PFSK-1 (cell line): Measurements from ENCODE around the gene POLR3H.

ENCODE experiments used
- FOXP2 ChIP-seq: optimal IDR thresholded peaks from 2 replicates; pipeline ENCODE3; 2011; ENCODE audit warnings: borderline replicate concordance, control low read depth, inconsistent platforms; ENCODE audit not compliant: insufficient read depth; ENCODE audit errors: extremely low read length, extremely low read depth
- POLR2AphosphoS5 ChIP-seq: IDR thresholded peaks from 2 replicates; pipeline ENCODE4 v1.6.1; 2012; ENCODE audit warnings: low read depth, mild to moderate bottlenecking, control low read depth, low read length, moderate library complexity
- SIN3A ChIP-seq: IDR thresholded peaks from 2 replicates; pipeline ENCODE4 v1.6.1; 2012; ENCODE audit warnings: mild to moderate bottlenecking, low read length, moderate library complexity, borderline replicate concordance; ENCODE audit not compliant: insufficient read depth
- TAF1 ChIP-seq: IDR thresholded peaks from 2 replicates; pipeline ENCODE4 v1.6.1; 2012; ENCODE audit warnings: low read length, control low read depth, borderline replicate concordance; ENCODE audit not compliant: insufficient read depth
- TF ChIP-seq, protein P1 (sequence below), 2 experiments: IDR thresholded peaks; 2 replicates each; pipeline versions ENCODE4 v1.6.1 to v1.8.0; 2011 to 2012; ENCODE audit warnings: low read depth in 2 of 2, low read length in 2 of 2, control low read depth in 1 of 2, inconsistent platforms in 1 of 2, mild to moderate bottlenecking in 1 of 2, moderate library complexity in 1 of 2; ENCODE audit not compliant: insufficient read depth in 1 of 2

The POLR3H gene

DNA sequence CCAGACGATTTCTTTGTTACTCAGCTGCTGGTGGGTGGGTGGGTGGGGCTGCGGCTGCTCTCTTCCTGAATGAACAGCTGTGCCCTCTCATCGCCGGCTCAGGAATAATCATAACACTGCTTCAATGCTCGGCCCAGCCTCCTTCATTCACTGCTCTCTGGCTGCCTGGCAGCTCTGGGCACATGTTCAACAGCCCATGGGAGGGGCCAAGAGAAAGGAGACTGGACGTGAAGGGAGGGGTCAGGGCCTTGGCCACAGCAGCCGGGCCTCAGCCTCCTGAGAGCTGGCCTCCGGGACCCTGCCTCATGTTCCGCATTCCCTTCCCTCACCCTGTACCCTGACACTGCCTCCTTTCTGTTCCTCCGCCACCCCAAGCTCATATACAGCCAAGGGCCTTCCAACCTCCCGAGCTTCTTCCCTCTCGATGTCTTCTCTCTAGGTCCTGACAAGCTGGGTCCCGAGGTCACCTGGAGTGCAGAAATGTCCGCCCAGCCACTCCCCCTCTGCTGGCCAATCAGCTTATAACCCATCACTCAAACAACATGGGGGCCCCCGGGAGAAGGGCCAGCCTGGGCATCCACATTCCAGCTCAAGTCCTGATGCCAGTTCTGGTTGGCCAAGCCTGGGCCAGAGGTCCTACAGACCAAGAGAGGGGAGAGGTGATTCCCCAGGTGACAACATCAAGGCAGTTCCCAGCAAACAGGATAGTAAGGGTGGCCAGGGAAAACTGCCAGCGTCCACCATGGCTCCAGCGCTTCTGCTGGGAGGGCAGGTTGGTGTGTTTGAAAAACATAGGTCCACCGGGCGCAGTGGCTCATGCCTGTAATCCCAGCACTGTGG lies 13.4 kb upstream of the POLR3H start:
- TF ChIP-seq SIN3A: no peak
- peak; percentile 19; the same call in 1 of the 2 replicates for TF ChIP-seq POLR2AphosphoS5
- TF ChIP-seq FOXP2: no peak
- no peak for TF ChIP-seq TAF1
- TF ChIP-seq, protein P1, sequence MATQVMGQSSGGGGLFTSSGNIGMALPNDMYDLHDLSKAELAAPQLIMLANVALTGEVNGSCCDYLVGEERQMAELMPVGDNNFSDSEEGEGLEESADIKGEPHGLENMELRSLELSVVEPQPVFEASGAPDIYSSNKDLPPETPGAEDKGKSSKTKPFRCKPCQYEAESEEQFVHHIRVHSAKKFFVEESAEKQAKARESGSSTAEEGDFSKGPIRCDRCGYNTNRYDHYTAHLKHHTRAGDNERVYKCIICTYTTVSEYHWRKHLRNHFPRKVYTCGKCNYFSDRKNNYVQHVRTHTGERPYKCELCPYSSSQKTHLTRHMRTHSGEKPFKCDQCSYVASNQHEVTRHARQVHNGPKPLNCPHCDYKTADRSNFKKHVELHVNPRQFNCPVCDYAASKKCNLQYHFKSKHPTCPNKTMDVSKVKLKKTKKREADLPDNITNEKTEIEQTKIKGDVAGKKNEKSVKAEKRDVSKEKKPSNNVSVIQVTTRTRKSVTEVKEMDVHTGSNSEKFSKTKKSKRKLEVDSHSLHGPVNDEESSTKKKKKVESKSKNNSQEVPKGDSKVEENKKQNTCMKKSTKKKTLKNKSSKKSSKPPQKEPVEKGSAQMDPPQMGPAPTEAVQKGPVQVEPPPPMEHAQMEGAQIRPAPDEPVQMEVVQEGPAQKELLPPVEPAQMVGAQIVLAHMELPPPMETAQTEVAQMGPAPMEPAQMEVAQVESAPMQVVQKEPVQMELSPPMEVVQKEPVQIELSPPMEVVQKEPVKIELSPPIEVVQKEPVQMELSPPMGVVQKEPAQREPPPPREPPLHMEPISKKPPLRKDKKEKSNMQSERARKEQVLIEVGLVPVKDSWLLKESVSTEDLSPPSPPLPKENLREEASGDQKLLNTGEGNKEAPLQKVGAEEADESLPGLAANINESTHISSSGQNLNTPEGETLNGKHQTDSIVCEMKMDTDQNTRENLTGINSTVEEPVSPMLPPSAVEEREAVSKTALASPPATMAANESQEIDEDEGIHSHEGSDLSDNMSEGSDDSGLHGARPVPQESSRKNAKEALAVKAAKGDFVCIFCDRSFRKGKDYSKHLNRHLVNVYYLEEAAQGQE (IDR thresholded peaks at IDR 0.05; ENCODE audit: insufficient read depth in 1 of 2, low read depth in 2 of 2, low read length in 2 of 2): no peak

DNA sequence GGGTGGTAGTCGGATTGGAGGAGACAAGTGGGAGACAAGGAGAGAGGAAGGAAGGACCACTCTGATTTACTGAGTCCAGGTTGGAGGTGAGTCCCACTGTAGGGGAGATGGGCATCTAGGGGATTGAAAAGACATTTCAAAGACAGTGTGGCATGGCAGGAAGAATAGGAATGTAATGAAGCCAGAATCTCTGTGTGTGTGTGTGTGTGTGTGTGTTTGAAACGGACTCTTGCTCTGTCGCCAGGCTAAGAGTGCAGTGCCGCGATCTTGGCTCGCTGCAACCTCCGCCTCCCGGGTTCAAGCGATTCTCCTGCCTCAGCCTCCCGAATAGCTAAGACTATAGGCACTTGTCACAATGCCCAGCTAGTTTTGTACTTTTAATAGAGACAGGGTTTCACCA lies 12.3 kb upstream of the POLR3H start:
- no peak for TF ChIP-seq TAF1
- no peak for TF ChIP-seq SIN3A
- TF ChIP-seq, protein P1 (IDR thresholded peaks at IDR 0.05; ENCODE audit: insufficient read depth in 1 of 2, low read depth in 2 of 2, low read length in 2 of 2): no peak
- no peak for TF ChIP-seq FOXP2
- TF ChIP-seq POLR2AphosphoS5: no peak

DNA sequence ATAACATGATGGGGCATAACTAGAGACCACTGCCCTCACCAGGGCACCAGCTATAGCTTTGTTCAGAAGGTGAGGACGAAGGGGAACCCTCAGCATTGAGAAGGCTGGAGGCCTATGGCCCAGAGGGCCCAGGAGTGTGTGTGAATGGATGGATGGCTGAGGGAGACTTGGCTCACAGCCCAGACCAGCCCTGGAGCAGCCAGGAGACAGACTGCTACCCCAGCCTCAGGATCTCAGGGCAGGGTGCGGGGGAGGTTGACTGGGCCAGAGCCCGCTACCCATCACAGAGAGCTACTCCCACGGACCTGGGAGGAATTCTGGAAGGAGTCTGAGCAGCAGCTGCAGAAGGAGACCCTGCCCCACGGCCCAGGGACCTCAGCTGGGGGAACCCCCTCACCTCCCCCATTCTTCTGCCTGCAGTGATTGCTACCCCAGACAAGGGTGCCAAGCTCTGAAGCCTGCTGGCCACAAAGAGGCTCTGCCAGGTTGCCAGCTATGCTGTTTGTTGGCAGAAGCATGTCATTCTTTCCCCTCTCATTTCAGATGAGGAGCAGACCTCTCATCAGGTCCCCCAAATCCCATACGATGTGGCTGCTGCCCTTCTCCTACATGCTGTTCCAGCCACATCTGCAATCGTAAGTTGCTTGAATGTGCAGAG lies 11.2 kb upstream of the POLR3H start:
- TF ChIP-seq SIN3A (no peak), TAF1 (no peak), POLR2AphosphoS5 (no peak), FOXP2 (no peak)
- TF ChIP-seq, protein P1 (IDR thresholded peaks at IDR 0.05; ENCODE audit: insufficient read depth in 1 of 2, low read depth in 2 of 2, low read length in 2 of 2): no peak

DNA sequence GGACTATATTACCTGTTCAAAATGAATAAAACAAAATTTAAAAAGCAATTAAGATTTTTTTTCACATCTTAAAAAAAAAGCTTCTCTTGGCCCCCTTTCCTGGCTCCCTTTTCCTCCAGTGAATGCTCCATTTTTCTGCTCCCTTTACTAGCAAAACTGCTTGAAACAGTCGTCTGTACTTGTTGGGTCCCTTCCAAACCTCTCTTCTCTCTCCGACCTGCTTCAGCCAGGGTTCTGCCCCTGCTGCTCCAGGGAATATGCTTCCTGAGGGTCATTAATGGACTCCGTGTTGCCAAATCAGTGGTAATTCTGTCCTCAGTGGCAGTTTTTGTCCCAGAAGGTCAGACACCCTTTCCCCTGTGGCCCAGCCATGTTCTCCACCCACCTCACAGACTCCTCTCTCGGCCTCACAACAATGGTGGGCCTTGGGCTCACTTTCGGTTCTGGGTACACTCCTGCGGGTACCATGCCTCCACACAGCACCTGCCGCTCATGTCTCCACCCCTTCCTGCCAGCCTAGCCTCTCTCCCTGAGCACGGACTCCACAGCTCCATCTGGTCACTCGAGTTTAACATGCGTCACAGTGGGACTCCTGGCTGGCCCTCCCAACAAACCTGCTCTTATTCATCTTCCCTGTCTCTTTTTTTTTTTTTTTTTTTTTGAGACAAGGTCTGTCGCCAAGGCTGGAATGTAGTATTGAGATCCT lies 7.8 kb upstream of the POLR3H start:
- TF ChIP-seq FOXP2: no peak
- TF ChIP-seq POLR2AphosphoS5: no peak
- TF ChIP-seq, protein P1 (IDR thresholded peaks at IDR 0.05; ENCODE audit: insufficient read depth in 1 of 2, low read depth in 2 of 2, low read length in 2 of 2): no peak
- TF ChIP-seq TAF1: no peak
- no peak for TF ChIP-seq SIN3A
